Measurements from ENCODE around the gene CRYGB. TPM values are rescaled to one million over a fixed set of nuclear protein-coding genes. Genes with fewer than 3 reads are reported as not detected.

Gene CRYGB
- total and polyA plus RNA-seq, 2 of the 4 experiments (the other 2 are of a cell fraction): not detected

DNA sequence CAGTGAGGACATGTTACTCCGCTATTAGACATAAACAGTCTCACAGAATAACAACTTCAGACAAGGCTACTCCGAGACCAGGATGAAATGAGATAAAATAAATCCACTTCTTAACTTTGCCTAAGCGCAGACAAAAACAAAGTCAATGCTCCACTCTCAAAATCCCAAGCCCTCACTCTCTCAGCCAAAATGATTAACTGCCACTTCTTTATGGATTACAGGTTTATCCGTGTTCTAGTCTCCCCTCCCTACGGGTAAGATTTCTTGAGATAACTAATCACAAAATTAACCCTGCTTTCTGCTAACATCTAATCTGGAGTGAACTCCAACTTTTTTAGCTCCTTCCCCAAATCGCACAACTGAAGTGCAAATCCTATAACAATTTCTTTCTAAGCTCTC, 15.2 kb downstream of the CRYGB start:
- no peaks in the 10 kb centered on the region for H3K9me3 ChIP-seq (ENCODE audit: control insufficient read depth, insufficient read depth, low read length)
- H3K9ac ChIP-seq (ENCODE audit: low read depth, low read length): no peak overlapping the region
- H2BK20ac ChIP-seq (ENCODE audit: low read depth, low read length): no peak overlapping the region
- no peaks in the 10 kb centered on the region for H3K9me1 ChIP-seq (ENCODE audit: insufficient read depth, low read length)
- no peak overlapping the region for H2AK9ac ChIP-seq (replicated peaks; ENCODE audit: low read depth, low read length, poor library complexity)
- no peak overlapping the region for H2AFZ ChIP-seq (replicated peaks; ENCODE audit: low read length, poor library complexity)
- 19% methylated on average over 2 of the region's 6 CpGs; no CpG with 5 or more reads in 1 of the 2 experiments for WGBS, 2 experiments (ENCODE audit: extremely low coverage in 2 of 2, insufficient read length in 1 of 2)
- H3K56ac ChIP-seq (ENCODE audit: extremely low read depth, insufficient read depth, low read length): no peak overlapping the region
- no peaks in the 10 kb centered on the region for H3K79me1 ChIP-seq (ENCODE audit: low read depth in 1 of 2, low read length in 2 of 2)
- in situ Hi-C loops (cut with MboI; ENCODE audit: low sequenced_read_pairs): no loop called here
- CTCF ChIA-PET: interaction anchor here (1.0 kb wide), 1 partner anchor 17 kb away, joined by 3 read pairs; no protein-coding TSS in a partner anchor
- H2BK120ac ChIP-seq (ENCODE audit: low read depth, low read length): no peak overlapping the region
- dilution Hi-C loops (cut with HindIII; ENCODE audit: low sequenced_read_pairs, unreplicated experiment): no loop called here
- intact Hi-C loops (cut with micrococcal nuclease): no loop called here
- no peak overlapping the region for H3K4ac ChIP-seq (ENCODE audit: low read depth, low read length)
- DNase-seq: no peak
- H3K18ac ChIP-seq (ENCODE audit: low read depth, low read length): no peak overlapping the region
- H2AK5ac ChIP-seq (ENCODE audit: low read depth, low read length): no peak overlapping the region
- H3K4me2 ChIP-seq (ENCODE audit: low read depth, low read length): no peak overlapping the region
- H3K14ac ChIP-seq (replicated peaks; ENCODE audit: low read depth, low read length): no peak overlapping the region
- H3K4me3 ChIP-seq (ENCODE audit: insufficient read depth, low read depth, low read length): no peak overlapping the region
- no peak overlapping the region for H3K23ac ChIP-seq (ENCODE audit: low read depth, low read length)
- no peak overlapping the region for H3K27ac ChIP-seq (ENCODE audit: insufficient read depth, low read length)
- no peaks in the 10 kb centered on the region for H4K20me1 ChIP-seq (ENCODE audit: insufficient read depth, low read length)
- H4K5ac ChIP-seq (ENCODE audit: low read depth, low read length): no peak overlapping the region
- no peaks in the 10 kb centered on the region for H3K4me1 ChIP-seq (ENCODE audit: control insufficient read depth, insufficient read depth, low read length)
- no peak overlapping the region for H2BK15ac ChIP-seq (ENCODE audit: low read depth, low read length)
- ATAC-seq (ENCODE audit: low read depth): no peak
- POLR2A ChIA-PET (ENCODE audit: unreplicated experiment): no interaction called here
- no peak overlapping the region for H4K8ac ChIP-seq (ENCODE audit: low read depth in 2 of 2, low read length in 2 of 2)
- no peaks in the 10 kb centered on the region for H3K36me3 ChIP-seq (ENCODE audit: control insufficient read depth, insufficient read depth, low read length)
- no TSS peak for BruUV-seq (replicated peaks)
- H4K91ac ChIP-seq (ENCODE audit: insufficient read depth, low read depth, low read length): no peak overlapping the region
- H3K27me3 ChIP-seq (ENCODE audit: control insufficient read depth, insufficient read depth, low read length): peaks cover 1% of the 10 kb centered on the region; the same call in 1 of the 2 replicates
- H2BK5ac ChIP-seq (ENCODE audit: low read depth, low read length, poor library complexity, severe bottlenecking): no peak overlapping the region
- no peak for TF ChIP-seq MXI1 (IDR thresholded peaks at IDR 0.05; ENCODE audit: borderline replicate concordance, low read depth, low read length)
- TF ChIP-seq SMC3 (IDR thresholded peaks at IDR 0.05; ENCODE audit: low read depth, low read length): no peak
- TF ChIP-seq BHLHE40 (IDR thresholded peaks at IDR 0.05; ENCODE audit: low read depth, low read length): no peak
- TF ChIP-seq, protein P1, sequence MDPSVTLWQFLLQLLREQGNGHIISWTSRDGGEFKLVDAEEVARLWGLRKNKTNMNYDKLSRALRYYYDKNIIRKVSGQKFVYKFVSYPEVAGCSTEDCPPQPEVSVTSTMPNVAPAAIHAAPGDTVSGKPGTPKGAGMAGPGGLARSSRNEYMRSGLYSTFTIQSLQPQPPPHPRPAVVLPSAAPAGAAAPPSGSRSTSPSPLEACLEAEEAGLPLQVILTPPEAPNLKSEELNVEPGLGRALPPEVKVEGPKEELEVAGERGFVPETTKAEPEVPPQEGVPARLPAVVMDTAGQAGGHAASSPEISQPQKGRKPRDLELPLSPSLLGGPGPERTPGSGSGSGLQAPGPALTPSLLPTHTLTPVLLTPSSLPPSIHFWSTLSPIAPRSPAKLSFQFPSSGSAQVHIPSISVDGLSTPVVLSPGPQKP (IDR thresholded peaks at IDR 0.05; ENCODE audit: borderline replicate concordance, low read depth, low read length): no peak
- TF ChIP-seq CEBPB (IDR thresholded peaks at IDR 0.05; ENCODE audit: low read depth, low read length): no peak
- no peak for TF ChIP-seq CHD1 (IDR thresholded peaks at IDR 0.05; ENCODE audit: low read depth, low read length)
- no peak for TF ChIP-seq RAD21 (IDR thresholded peaks at IDR 0.05; ENCODE audit: low read length)
- no peak for TF ChIP-seq MAZ (IDR thresholded peaks at IDR 0.05; ENCODE audit: borderline replicate concordance, low read depth, low read length)
- no peak for TF ChIP-seq RFX5 (IDR thresholded peaks at IDR 0.05; ENCODE audit: low read depth, low read length)
- no peak for TF ChIP-seq FOS (IDR thresholded peaks at IDR 0.05; ENCODE audit: low read depth, low read length)
- TF ChIP-seq POLR2A (IDR thresholded peaks at IDR 0.05; ENCODE audit: low read depth, low read length): no peak

Measured in IMR-90 (cell line).